ENCODE results near the gene TBC1D22A. TPM values are rescaled to one million over a fixed set of nuclear protein-coding genes. Genes with fewer than 3 reads are reported as not detected.

TBC1D22A gene
- total and polyA plus RNA-seq, 9 of the 15 experiments (the other 6 are each of a cell fraction or from before 2014, with no cell fraction given), result 0.20 to 11.5 (median 5.2) TPM

DNA sequence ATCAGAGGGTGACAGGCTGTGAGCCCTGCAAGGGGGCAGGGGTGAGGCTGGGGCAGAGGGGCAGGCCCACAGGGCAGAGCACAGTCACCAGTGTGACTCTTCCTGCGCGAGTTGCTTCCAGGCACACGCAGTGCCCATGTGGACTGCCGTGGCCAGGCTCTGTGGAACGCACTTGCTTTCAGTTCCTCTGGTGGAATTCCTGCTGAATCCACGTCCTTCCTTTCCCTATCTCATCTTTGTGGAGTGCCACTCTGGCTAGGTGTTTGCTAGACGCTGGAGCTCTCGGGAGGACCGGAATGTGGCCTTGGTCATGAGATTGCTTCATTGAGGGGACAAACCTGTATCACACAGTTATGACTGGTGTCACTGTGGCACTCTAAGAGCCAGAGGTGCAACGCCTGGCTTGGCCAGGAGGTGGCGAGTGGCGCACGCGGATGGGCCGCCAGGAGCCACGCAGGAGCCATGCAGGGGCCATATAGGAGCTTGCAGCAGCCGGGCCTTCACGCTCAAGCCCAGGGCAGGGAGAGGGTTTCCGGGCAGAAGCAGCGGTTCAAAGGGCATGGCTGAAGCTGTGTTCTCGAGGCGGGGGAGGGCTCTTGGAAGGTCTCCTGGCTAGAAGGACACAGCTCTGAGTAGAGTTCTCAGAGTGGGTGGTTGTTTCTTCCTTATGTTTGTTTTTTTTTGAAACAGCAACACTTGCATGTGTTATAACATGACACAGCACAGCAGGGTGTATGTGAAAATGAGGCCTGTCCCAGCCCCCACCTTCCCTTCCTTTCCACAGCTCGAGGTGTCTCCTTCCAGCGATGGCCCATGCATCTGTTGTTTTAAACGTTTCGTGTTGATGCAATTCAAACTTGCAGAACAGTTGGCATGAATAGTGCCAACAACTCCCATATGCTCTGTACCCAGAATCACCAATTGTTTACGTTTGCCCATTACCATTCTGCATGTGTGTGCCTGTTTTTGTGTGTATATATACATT lies 36.2 kb downstream of the TBC1D22A start (continued):
- TF ChIP-seq JUN (IDR thresholded peaks at IDR 0.05; ENCODE audit: borderline replicate concordance, low read depth, low read length) (no peak), JUN (CRISPR knock-in tag; IDR thresholded peaks at IDR 0.05; ENCODE audit: borderline replicate concordance) (no peak), DDX20 (tag; IDR thresholded peaks at IDR 0.05; ENCODE audit: low read depth) (no peak), ZNF143 (CRISPR knock-in tag; IDR thresholded peaks at IDR 0.05) (no peak), ZNF655 (CRISPR knock-in tag; IDR thresholded peaks at IDR 0.05) (no peak), SRSF1 (IDR thresholded peaks at IDR 0.05; ENCODE audit: low read depth, low read length) (no peak), DMBX1 (CRISPR knock-in tag; IDR thresholded peaks at IDR 0.05; ENCODE audit: borderline replicate concordance) (no peak), TFAP4 (CRISPR knock-in tag; IDR thresholded peaks at IDR 0.05; ENCODE audit: borderline replicate concordance) (peak; percentile 22; the same call in 1 of the 2 replicates), HIVEP1 (CRISPR knock-in tag; IDR thresholded peaks at IDR 0.05) (no peak), HDAC8 (tag; IDR thresholded peaks at IDR 0.05) (no peak), IRF2 (CRISPR knock-in tag; IDR thresholded peaks at IDR 0.05) (no peak), SMC3 (conservative IDR thresholded peaks at IDR 0.05; ENCODE audit: insufficient read depth, low read depth, low read length) (peak; percentile 75), E2F8 (IDR thresholded peaks at IDR 0.05; ENCODE audit: low read depth, partially characterized antibody) (no peak), NFE2 (IDR thresholded peaks at IDR 0.05; ENCODE audit: low read depth) (no peak), EP400 (IDR thresholded peaks at IDR 0.05) (no peak)
- TF ChIP-seq, protein P1, sequence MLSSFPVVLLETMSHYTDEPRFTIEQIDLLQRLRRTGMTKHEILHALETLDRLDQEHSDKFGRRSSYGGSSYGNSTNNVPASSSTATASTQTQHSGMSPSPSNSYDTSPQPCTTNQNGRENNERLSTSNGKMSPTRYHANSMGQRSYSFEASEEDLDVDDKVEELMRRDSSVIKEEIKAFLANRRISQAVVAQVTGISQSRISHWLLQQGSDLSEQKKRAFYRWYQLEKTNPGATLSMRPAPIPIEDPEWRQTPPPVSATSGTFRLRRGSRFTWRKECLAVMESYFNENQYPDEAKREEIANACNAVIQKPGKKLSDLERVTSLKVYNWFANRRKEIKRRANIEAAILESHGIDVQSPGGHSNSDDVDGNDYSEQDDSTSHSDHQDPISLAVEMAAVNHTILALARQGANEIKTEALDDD (IDR thresholded peaks at IDR 0.05), result no peak
- TF ChIP-seq, protein P2, sequence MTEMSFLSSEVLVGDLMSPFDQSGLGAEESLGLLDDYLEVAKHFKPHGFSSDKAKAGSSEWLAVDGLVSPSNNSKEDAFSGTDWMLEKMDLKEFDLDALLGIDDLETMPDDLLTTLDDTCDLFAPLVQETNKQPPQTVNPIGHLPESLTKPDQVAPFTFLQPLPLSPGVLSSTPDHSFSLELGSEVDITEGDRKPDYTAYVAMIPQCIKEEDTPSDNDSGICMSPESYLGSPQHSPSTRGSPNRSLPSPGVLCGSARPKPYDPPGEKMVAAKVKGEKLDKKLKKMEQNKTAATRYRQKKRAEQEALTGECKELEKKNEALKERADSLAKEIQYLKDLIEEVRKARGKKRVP (CRISPR knock-in tag; IDR thresholded peaks at IDR 0.05), result no peak

All from K562 (cell line).